ENCODE measurements around the gene SLC29A4.

SLC29A4 gene

GRCh38 chr7:5332579-5332978 lies 49.8 kb downstream of the SLC29A4 start:
- no peak for DNase-seq

GRCh38 chr7:5333121-5334045 lies 50.6 kb downstream of the SLC29A4 start:
- no peak for DNase-seq

DNA sequence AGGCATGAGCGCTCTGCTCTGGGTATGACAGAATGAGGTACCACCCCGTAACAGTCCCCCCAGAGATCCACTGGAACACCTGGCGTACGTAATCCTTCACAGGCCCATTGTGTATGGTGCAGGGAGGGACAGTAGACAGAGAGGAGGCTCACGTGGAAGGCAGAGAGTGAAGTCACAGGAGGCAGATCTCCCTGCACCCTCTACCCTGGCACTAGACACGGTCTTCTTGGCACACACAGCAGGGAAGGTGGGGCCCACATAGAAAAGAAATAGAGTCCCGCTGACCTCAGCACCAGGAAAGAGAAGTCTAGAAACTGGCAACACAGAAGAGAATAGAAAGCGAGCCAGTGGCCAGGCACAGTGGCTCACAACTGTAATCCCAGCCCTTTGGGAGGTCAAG lies 51.9 kb downstream of the SLC29A4 start:
- DNase-seq, result no peak

GRCh38 chr7:5337047-5337446 lies 54.3 kb downstream of the SLC29A4 start:
- no peak for DNase-seq

- no peak for DNase-seq
Measured at GRCh38 chr7:5339955-5340354, 57.2 kb downstream of the SLC29A4 start.

DNA sequence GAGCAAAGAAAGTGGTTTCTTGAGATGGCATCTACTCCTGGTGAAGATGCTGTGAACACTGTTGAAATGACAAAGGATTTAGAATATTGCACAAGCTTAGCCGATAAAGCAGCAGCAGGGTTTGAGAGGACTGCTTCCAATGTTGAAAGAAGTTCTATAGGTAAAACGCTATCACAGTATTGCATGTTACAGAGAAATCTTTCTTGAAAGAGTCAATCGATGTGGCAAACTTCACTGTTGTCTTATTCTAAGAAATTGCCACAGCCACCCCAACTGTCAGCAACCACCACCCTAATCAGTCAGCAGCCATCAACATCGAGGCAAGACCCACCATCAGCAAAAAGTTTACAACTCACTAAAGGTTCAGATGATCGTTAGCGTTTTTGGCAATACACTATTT lies 59.9 kb downstream of the SLC29A4 start:
- no peak for DNase-seq

DNA sequence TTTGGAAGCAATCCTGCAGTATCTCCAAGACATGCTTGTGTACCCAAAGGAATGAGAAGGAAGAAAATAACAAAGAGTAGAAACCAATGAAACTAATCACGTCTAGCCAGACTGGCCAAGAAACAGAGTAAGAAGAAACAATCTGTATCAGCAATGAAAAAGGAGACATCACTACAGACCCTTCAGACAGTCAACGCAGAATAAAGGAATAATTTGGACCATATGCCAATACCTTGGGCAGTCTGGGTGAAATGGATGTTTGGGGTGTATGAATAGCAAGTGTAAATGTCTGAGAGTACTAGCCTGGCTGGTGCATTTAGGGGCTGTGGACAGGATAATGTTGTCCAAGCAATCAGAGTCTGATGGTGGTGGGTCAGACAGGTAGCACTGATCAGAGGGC lies 61.1 kb downstream of the SLC29A4 start:
- no peak for DNase-seq

GRCh38 chr7:5344342-5344741 lies 61.6 kb downstream of the SLC29A4 start:
- DNase-seq, result no peak

GRCh38 chr7:5345171-5345570 lies 62.4 kb downstream of the SLC29A4 start:
- DNase-seq, result no peak

- DNase-seq, result no peak
Measured at GRCh38 chr7:5345671-5346070, 62.9 kb downstream of the SLC29A4 start.

- DNase-seq, result no peak
Measured at GRCh38 chr7:5348134-5349004, 65.6 kb downstream of the SLC29A4 start.

GRCh38 chr7:5349005-5349380 lies 66.2 kb downstream of the SLC29A4 start:
- DNase-seq, result no peak

GRCh38 chr7:5349437-5350173 lies 66.9 kb downstream of the SLC29A4 start:
- no peak for DNase-seq

- DNase-seq, result no peak
Measured at GRCh38 chr7:5350174-5350463, 67.4 kb downstream of the SLC29A4 start.

- no peak for DNase-seq
Measured at GRCh38 chr7:5350600-5351385, 68.0 kb downstream of the SLC29A4 start.

DNA sequence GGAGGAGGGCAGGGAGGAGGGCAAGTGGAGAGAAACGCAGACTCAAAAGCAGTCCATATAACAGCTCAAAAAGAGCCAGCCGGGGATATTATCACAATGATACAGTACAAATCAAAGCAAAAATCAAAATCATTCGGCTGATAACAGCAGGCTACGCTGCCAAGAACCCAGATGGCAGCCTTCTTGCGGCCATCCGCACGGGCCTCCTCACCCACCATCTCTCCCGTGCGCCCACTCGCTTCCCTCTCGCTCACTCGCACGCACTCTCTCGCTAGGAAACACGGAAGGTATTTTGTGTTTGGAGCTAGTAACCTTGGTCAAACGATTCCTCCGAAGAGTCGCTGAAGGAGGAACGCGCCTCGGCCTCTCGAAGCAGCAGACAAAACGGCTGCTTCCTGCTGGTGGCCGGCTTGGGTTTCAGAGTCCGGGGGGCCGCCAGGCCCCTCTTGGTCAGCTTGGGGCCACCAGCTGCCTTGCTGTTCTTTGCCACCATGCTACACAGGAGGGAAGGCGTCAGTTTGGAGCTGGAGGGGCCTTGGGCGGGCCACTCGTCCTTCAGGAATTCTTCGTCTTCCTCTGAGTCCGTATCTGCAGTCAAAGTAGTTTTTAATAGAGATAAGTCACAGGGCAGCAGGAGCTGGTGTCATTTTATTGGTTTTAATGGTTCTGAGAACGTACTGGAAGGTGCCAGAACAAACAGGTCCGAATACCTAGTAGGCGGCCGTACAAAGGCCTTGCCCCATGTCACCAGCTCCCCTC lies 68.9 kb downstream of the SLC29A4 start:
- DNase-seq, result no peak

DNA sequence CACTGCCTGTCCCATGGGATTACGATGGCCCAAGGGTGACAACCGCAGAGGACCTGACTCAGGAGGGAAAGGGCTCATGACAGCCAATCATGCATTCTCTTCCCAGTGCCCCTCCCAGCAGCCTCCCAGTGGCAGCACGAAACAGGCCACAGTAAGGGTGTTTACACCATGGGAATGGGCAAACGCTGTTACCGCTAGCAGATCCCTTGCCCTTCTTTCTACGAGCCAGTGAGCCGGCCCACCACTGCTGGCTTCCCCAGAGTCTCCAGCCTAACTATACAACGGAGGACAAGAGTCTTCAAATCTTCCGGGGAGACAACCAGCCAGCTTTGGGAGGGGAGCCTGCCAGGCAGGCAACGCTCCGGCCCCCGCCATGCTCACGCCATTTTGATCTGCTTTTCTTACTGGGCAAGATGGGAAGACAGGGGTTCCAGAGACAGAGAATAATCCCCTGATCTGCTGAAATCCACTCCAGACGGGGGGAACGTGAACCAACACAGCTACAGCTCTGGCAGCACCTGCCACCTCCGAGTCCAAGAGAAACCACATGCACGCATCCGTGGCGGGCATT lies 69.8 kb downstream of the SLC29A4 start:
- no peak for DNase-seq

DNA sequence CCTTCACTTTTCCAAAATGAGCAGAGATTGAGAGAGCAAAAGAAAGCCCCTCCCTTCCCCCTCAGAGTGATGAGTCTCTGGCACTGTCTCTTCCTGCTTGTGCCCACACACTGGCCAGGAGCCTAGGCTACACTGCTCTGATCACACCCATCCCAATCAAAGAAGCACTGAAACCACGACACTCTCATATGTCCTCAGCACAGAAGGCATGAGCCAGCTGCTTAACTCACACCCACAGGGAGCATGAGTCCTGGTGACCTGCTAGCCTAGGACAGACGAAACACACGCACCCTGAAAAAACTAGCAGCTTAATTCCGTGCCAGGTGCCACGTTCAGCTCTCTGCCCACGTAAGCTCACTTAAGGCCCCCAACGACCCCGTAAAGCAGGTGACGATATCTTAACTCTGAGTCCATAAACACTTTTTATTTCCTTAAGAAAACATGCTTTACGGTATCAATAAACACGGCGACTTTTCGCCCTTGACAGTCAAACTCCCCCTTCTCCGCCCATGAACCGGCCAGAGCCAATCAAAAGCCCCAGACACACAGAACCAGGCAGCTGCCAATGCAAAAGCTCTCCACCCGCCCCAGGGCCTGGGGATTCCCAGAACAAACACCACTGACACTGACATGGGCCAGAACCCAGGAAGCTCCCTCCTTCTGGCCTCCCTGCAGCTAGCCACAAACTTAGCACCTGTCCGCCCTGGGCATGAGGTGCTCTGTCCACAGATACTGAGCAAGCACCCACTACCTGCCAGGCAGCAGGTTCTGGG lies 71.9 kb downstream of the SLC29A4 start:
- DNase-seq, result no peak

Data from CD4-positive, alpha-beta T cell treated with Interleukin-10 for 1 hour (primary cell).